ENCODE measurements around the gene ZEB2.

The ZEB2 gene

GRCh38 chr2:144346229-144346628, 173.7 kb downstream of the ZEB2 start:
- DNase-seq, result no peak

DNA sequence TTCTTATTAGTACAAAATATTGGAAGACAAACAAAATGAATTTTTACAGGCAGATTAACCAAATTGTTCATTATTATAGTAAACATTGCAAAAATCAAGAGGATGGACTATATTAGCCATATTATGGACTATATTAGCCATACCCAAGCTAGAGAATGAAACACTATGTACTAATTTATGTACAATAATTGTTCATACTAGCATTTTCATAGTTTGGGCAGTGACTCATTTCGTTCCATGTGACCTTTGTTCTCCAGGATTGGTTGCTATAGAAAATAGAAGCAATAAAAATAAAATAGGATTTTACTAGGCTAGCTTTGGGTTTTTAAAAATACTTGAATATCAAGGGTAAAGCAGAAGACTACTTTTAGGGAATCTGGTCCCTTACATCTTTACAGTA, 176.8 kb downstream of the ZEB2 start:
- DNase-seq, result no peak

DNA sequence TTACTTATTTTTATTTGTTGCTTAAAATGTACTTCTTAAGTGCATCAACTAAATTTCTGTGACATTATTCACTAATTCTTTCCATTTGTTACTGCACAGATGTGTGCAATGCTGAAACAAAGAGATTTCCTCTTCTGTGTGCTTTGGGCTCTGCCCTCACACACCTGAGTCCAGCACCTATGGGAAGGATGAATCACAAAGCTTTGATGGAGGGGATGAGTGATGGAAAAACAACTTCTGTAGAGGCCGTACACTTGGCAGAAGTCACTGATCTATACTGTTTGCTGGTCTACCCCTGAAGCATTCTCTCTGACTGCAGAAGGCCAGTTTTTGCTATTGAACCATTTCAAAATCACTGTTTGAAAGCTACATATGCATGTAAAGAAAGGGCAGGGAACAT, 178.4 kb downstream of the ZEB2 start:
- DNase-seq, result no peak

GRCh38 chr2:144339048-144339447, 180.9 kb downstream of the ZEB2 start:
- no peak for DNase-seq

- no peak for DNase-seq
Observed at GRCh38 chr2:144334551-144334950, 185.4 kb downstream of the ZEB2 start.
